Breast epithelium (tissue), 3 donors: Measurements from ENCODE around the gene OXCT1.

ENCODE experiments used
- CTCF ChIP-seq, 3 donors: fragments of 450-650 bp; IDR thresholded peaks; one replicate each; pipeline ENCODE4 v1.5.1; 2016 to 2017; ENCODE audit warnings: antibody characterized with exemption in 3 of 3, mild to moderate bottlenecking in 3 of 3, moderate library complexity in 3 of 3
- POLR2A ChIP-seq: fragments of 450-650 bp; IDR thresholded peaks from one replicate; pipeline ENCODE4 v1.6.1; 2016; ENCODE audit warnings: antibody characterized with exemption, mild to moderate bottlenecking, moderate library complexity

- TF ChIP-seq POLR2A (no peak), CTCF (IDR thresholded peaks at IDR 0.05) (no peak)
These were observed 83.0 kb downstream of the OXCT1 start for GRCh38 chr5:41787265-41787664.
